ENCODE measurements around the gene SERPINA3. TPM values are rescaled to one million over a fixed set of nuclear protein-coding genes. Genes with fewer than 3 reads are reported as not detected.

The SERPINA3 gene
- total RNA-seq (100 to 1,000 TPM in 5 of 7 donors, 10 to 100 TPM in 2; 49.6 to 291 (median 259) TPM), polyA plus RNA-seq (100 to 1,000 TPM in 1 of 2 donors, 10 to 100 TPM in 1; 97.4 to 212 TPM)
- long read RNA-seq, donor 1, transcript SERPINA3-201 (5 exons, 1,589 nt) = major isoform, 787 of 1,028 reads
- long read RNA-seq, donor 1, transcript SERPINA3-208 (4 exons, 1,289 nt) = minor isoform, 18 of 1,028 reads
- long read RNA-seq, donor 1, transcript SERPINA3-202 (5 exons, 1,581 nt) = minor isoform, 210 of 1,028 reads
- long read RNA-seq, donor 1, partial matches to known transcripts = 0 of 1,028 reads
- long read RNA-seq, donor 1, other reads (novel, unspliced or antisense) = 8 of 1,028 reads
- long read RNA-seq, donor 2 = 0 reads
- long read RNA-seq, donor 3, transcript SERPINA3-202 (5 exons, 1,581 nt) = minor isoform, 37 of 202 reads
- long read RNA-seq, donor 3, transcript SERPINA3-201 (5 exons, 1,589 nt) = major isoform, 129 of 202 reads
- long read RNA-seq, donor 3, partial matches to known transcripts = 32 of 202 reads
- long read RNA-seq, donor 3, other reads (novel, unspliced or antisense) = 1 of 202 reads

GRCh38 chr14:94612174-94612573, at the start of gene SERPINA3:
Gene SERPINA3, plus strand, starts transcription at chr14:94612391. Its CDS starts 2,051 bp downstream, at chr14:94614442.
- 21 to 26% (median 26%) methylated on average over 4 of the region's 4 CpGs for WGBS, 3 donors
- DNase-seq = peak in 2 of 5 donors; percentile 55 to 75
- peaks cover 25% of the 10 kb centered on the region for H3K4me1 ChIP-seq (ENCODE audit: insufficient read depth)
- peak within 1 kb of the TSS; percentile 85 to 88 for H3K27ac ChIP-seq
- H3K27me3 ChIP-seq = no peaks in the 10 kb centered on the region
- no peak within 1 kb of the TSS for H3K4me3 ChIP-seq
- H3K9me3 ChIP-seq = no peaks in the 10 kb centered on the region
- intact Hi-C loops (cut with DNase I) = no loop called here
- TF ChIP-seq CTCF (IDR thresholded peaks at IDR 0.05) (no peak), EP300 (IDR thresholded peaks at IDR 0.05) (peak; percentile 94), POLR2A (IDR thresholded peaks at IDR 0.05) (peak; percentile 78)
- no peaks in the 10 kb centered on the region for H3K36me3 ChIP-seq

GRCh38 chr14:94562941-94563883, 49.0 kb upstream of the SERPINA3 start:
- Histone ChIP-seq H3K4me3 (no peak overlapping the region), H3K27me3 (no peaks in the 10 kb centered on the region), H3K27ac (no peak overlapping the region), H3K9me3 (no peaks in the 10 kb centered on the region), H3K36me3 (no peaks in the 10 kb centered on the region), H3K4me1 (ENCODE audit: insufficient read depth) (no peaks in the 10 kb centered on the region)
- TF ChIP-seq POLR2A (IDR thresholded peaks at IDR 0.05) (no peak), EP300 (IDR thresholded peaks at IDR 0.05) (no peak)
- intact Hi-C loops (cut with DNase I) = no loop called here
- DNase-seq = peak in 1 of 5 donors; percentile 13
- 86 to 88% (median 87%) methylated on average over 16 of the region's 16 CpGs for WGBS, 3 donors

- H3K27ac ChIP-seq = no peak overlapping the region
- H3K4me1 ChIP-seq (ENCODE audit: insufficient read depth) = no peaks in the 10 kb centered on the region
- H3K9me3 ChIP-seq = no peaks in the 10 kb centered on the region
- no peak overlapping the region for H3K4me3 ChIP-seq
- no peaks in the 10 kb centered on the region for H3K36me3 ChIP-seq
- intact Hi-C loops (cut with DNase I) = no loop called here
- DNase-seq = no peak
- TF ChIP-seq POLR2A (IDR thresholded peaks at IDR 0.05) = no peak
- TF ChIP-seq CTCF (IDR thresholded peaks at IDR 0.05) = no peak
- no peak for TF ChIP-seq EP300 (IDR thresholded peaks at IDR 0.05)
- no peaks in the 10 kb centered on the region for H3K27me3 ChIP-seq
These were observed 47.8 kb upstream of the SERPINA3 start for GRCh38 chr14:94564381-94564780.

DNA sequence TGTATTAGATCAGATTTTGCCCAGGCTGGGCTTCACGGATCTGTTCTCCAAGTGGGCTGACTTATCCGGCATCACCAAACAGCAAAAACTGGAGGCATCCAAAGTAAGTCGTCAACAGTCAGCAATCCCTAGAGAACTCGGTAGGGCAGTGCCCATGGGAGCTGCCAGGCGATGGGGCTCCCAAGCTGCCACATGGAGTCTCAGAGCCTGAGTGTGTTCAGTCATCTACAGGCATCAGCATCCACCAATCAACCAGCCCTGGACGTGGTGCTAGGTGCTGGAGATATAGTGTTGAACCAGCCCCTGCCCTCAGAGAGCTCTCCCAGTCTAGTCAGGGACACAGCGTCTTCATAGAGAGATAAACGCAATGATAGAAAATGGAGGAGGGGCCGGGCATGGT, 44.0 kb upstream of the SERPINA3 start:
- Histone ChIP-seq H3K36me3 (no peaks in the 10 kb centered on the region), H3K27ac (no peak overlapping the region), H3K4me1 (ENCODE audit: insufficient read depth) (no peaks in the 10 kb centered on the region), H3K27me3 (no peaks in the 10 kb centered on the region), H3K4me3 (no peak overlapping the region), H3K9me3 (no peaks in the 10 kb centered on the region)
- intact Hi-C loops (cut with DNase I) = no loop called here
- WGBS, 3 donors = 87 to 88% (median 87%) methylated on average over 9 of the region's 9 CpGs
- TF ChIP-seq POLR2A (IDR thresholded peaks at IDR 0.05) (no peak), CTCF (IDR thresholded peaks at IDR 0.05) (no peak), EP300 (IDR thresholded peaks at IDR 0.05) (no peak)
- no peak for DNase-seq

Data from ovary (tissue), 10 donors.